ENCODE results near the gene EPS8L1.

The EPS8L1 gene

GRCh38 chr19:55070466-55071128 lies 5.1 kb upstream of the EPS8L1 start:
- Histone ChIP-seq H3K23ac (ENCODE audit: low read depth, low read length, poor library complexity) (no peak overlapping the region), H3K9me3 (replicated peaks in 1 of 2; ENCODE audit: control insufficient read depth in 2 of 2, insufficient read depth in 1 of 2, low read depth in 1 of 2, low read length in 2 of 2) (peaks cover 4% of the 10 kb centered on the region in 2 donors), H3K9ac (ENCODE audit: low read depth, low read length, poor library complexity) (no peak overlapping the region), H3K4me1 (ENCODE audit: control insufficient read depth in 2 of 2, insufficient read depth in 1 of 2, low read depth in 1 of 2, low read length in 2 of 2) (peaks cover 0 to 10% of the 10 kb centered on the region in 2 donors), H2AK5ac (ENCODE audit: low read depth, low read length) (no peak overlapping the region), H2BK5ac (ENCODE audit: low read length) (no peak overlapping the region), H3K18ac (ENCODE audit: low read length) (no peak overlapping the region), H3K27me3 (ENCODE audit: control insufficient read depth in 3 of 3, insufficient read depth in 3 of 3, low read depth in 1 of 3, low read length in 3 of 3) (peaks cover 0 to 68% (median 57%) of the 10 kb centered on the region in 3 experiments), H4K91ac (ENCODE audit: low read depth, low read length, poor library complexity) (no peak overlapping the region), H2BK12ac (ENCODE audit: low read length) (no peak overlapping the region), H2AFZ (ENCODE audit: low read length) (no peak overlapping the region), H3K14ac (ENCODE audit: low read length) (no peak overlapping the region), H3K79me1 (ENCODE audit: low read depth, low read length) (no peaks in the 10 kb centered on the region), H3K36me3 (replicated peaks in 1 of 2; ENCODE audit: control insufficient read depth in 2 of 2, insufficient read depth in 2 of 2, low read length in 2 of 2) (no peaks in the 10 kb centered on the region), H3K27ac (replicated peaks; ENCODE audit: low read length) (no peak overlapping the region), H4K8ac (ENCODE audit: low read depth, low read length) (peak overlapping the region; percentile 45), H3K4ac (ENCODE audit: low read length) (no peak overlapping the region), H2BK15ac (ENCODE audit: low read length) (no peak overlapping the region), H3K4me3 (ENCODE audit: low read length in 2 of 2) (no peak overlapping the region), H2BK120ac (ENCODE audit: low read depth, low read length) (no peak overlapping the region), H3K4me2 (ENCODE audit: insufficient read depth, low read length, poor library complexity, severe bottlenecking) (no peak overlapping the region)
- no CpG with 5 or more reads among the region's 10 CpGs for WGBS, 2 donors (ENCODE audit: extremely low coverage in 2 of 2, insufficient read length in 2 of 2, insufficient replicate concordance in 1 of 2)
- DNase-seq (ENCODE audit: low spot score): no peak

- no peak overlapping the region for H4K91ac ChIP-seq (ENCODE audit: low read depth, low read length, poor library complexity)
- peaks cover 0 to 11% of the 10 kb centered on the region in 2 donors for H3K4me1 ChIP-seq (ENCODE audit: control insufficient read depth in 2 of 2, insufficient read depth in 1 of 2, low read depth in 1 of 2, low read length in 2 of 2)
- H4K8ac ChIP-seq (ENCODE audit: low read depth, low read length): peak overlapping the region; percentile 45
- H2AK5ac ChIP-seq (ENCODE audit: low read depth, low read length): no peak overlapping the region
- no peak overlapping the region for H3K4me3 ChIP-seq (ENCODE audit: low read length in 2 of 2)
- no peak overlapping the region for H2BK120ac ChIP-seq (ENCODE audit: low read depth, low read length)
- H3K14ac ChIP-seq (ENCODE audit: low read length): no peak overlapping the region
- H3K9me3 ChIP-seq (replicated peaks in 1 of 2; ENCODE audit: control insufficient read depth in 2 of 2, insufficient read depth in 1 of 2, low read depth in 1 of 2, low read length in 2 of 2): peaks cover 4% of the 10 kb centered on the region in 2 donors
- no peak overlapping the region for H2BK15ac ChIP-seq (ENCODE audit: low read length)
- H3K9ac ChIP-seq (ENCODE audit: low read depth, low read length, poor library complexity): no peak overlapping the region
- no peak overlapping the region for H2BK12ac ChIP-seq (ENCODE audit: low read length)
- no peak overlapping the region for H2BK5ac ChIP-seq (ENCODE audit: low read length)
- H2AFZ ChIP-seq (ENCODE audit: low read length): no peak overlapping the region
- no peak overlapping the region for H3K4ac ChIP-seq (ENCODE audit: low read length)
- no peak overlapping the region for H3K18ac ChIP-seq (ENCODE audit: low read length)
- no peak for DNase-seq (ENCODE audit: low spot score)
- no peak overlapping the region for H3K23ac ChIP-seq (ENCODE audit: low read depth, low read length, poor library complexity)
- no peaks in the 10 kb centered on the region for H3K36me3 ChIP-seq (replicated peaks in 1 of 2; ENCODE audit: control insufficient read depth in 2 of 2, insufficient read depth in 2 of 2, low read length in 2 of 2)
- H3K27ac ChIP-seq (replicated peaks; ENCODE audit: low read length): no peak overlapping the region
- no peak overlapping the region for H3K4me2 ChIP-seq (ENCODE audit: insufficient read depth, low read length, poor library complexity, severe bottlenecking)
- no peaks in the 10 kb centered on the region for H3K79me1 ChIP-seq (ENCODE audit: low read depth, low read length)
- H3K27me3 ChIP-seq (ENCODE audit: control insufficient read depth in 3 of 3, insufficient read depth in 3 of 3, low read depth in 1 of 3, low read length in 3 of 3): peaks cover 0 to 67% (median 55%) of the 10 kb centered on the region in 3 experiments
- no CpG with 5 or more reads among the region's 8 CpGs for WGBS, 2 donors (ENCODE audit: extremely low coverage in 2 of 2, insufficient read length in 2 of 2, insufficient replicate concordance in 1 of 2)
Observed at GRCh38 chr19:55071129-55071502, 4.6 kb upstream of the EPS8L1 start.

GRCh38 chr19:55071913-55072312 lies 3.8 kb upstream of the EPS8L1 start:
- peaks cover 0 to 66% (median 47%) of the 10 kb centered on the region in 3 experiments for H3K27me3 ChIP-seq (ENCODE audit: control insufficient read depth in 3 of 3, insufficient read depth in 3 of 3, low read depth in 1 of 3, low read length in 3 of 3)

GRCh38 chr19:55076321-55076720 lies 652 bp downstream of the EPS8L1 start:
- Histone ChIP-seq H3K14ac (ENCODE audit: low read length) (no peak overlapping the region), H3K9me3 (replicated peaks in 1 of 2; ENCODE audit: control insufficient read depth in 2 of 2, insufficient read depth in 1 of 2, low read depth in 1 of 2, low read length in 2 of 2) (peaks cover 4 to 8% of the 10 kb centered on the region in 2 donors), H2BK15ac (ENCODE audit: low read length) (no peak overlapping the region), H4K91ac (ENCODE audit: low read depth, low read length, poor library complexity) (no peak overlapping the region), H3K79me1 (ENCODE audit: low read depth, low read length) (no peaks in the 10 kb centered on the region), H2BK120ac (ENCODE audit: low read depth, low read length) (no peak overlapping the region), H3K18ac (ENCODE audit: low read length) (peak overlapping the region; percentile 72), H2AFZ (ENCODE audit: low read length) (no peak overlapping the region), H2BK5ac (ENCODE audit: low read length) (no peak overlapping the region), H3K4me1 (ENCODE audit: control insufficient read depth in 2 of 2, insufficient read depth in 1 of 2, low read depth in 1 of 2, low read length in 2 of 2) (peaks cover 2 to 11% of the 10 kb centered on the region in 2 donors), H3K23ac (ENCODE audit: low read depth, low read length, poor library complexity) (no peak overlapping the region), H3K27me3 (ENCODE audit: control insufficient read depth in 3 of 3, insufficient read depth in 3 of 3, low read depth in 1 of 3, low read length in 3 of 3) (peaks cover 0 to 54% (median 38%) of the 10 kb centered on the region in 3 experiments), H3K27ac (replicated peaks; ENCODE audit: low read length) (no peak overlapping the region), H2AK5ac (ENCODE audit: low read depth, low read length) (peak overlapping the region; percentile 94), H3K9ac (ENCODE audit: low read depth, low read length, poor library complexity) (no peak overlapping the region), H3K4me3 (ENCODE audit: low read length in 2 of 2) (no peak overlapping the region), H2BK12ac (ENCODE audit: low read length) (no peak overlapping the region), H3K4me2 (ENCODE audit: insufficient read depth, low read length, poor library complexity, severe bottlenecking) (no peak overlapping the region), H3K4ac (ENCODE audit: low read length) (no peak overlapping the region), H3K36me3 (replicated peaks in 1 of 2; ENCODE audit: control insufficient read depth in 2 of 2, insufficient read depth in 2 of 2, low read length in 2 of 2) (no peaks in the 10 kb centered on the region), H4K8ac (ENCODE audit: low read depth, low read length) (peak overlapping the region; percentile 65)
- WGBS, 2 donors (ENCODE audit: extremely low coverage in 2 of 2, insufficient read length in 2 of 2, insufficient replicate concordance in 1 of 2): no CpG with 5 or more reads among the region's 12 CpGs
- no peak for DNase-seq (ENCODE audit: low spot score)

More at GRCh38 chr19:55071913-55072312, 3.8 kb upstream of the EPS8L1 start:
- Histone ChIP-seq H3K9me3 (replicated peaks in 1 of 2; ENCODE audit: control insufficient read depth in 2 of 2, insufficient read depth in 1 of 2, low read depth in 1 of 2, low read length in 2 of 2) (peaks cover 4% of the 10 kb centered on the region in 2 donors), H4K91ac (ENCODE audit: low read depth, low read length, poor library complexity) (no peak overlapping the region), H3K4ac (ENCODE audit: low read length) (no peak overlapping the region), H2BK5ac (ENCODE audit: low read length) (no peak overlapping the region), H3K4me2 (ENCODE audit: insufficient read depth, low read length, poor library complexity, severe bottlenecking) (no peak overlapping the region), H3K18ac (ENCODE audit: low read length) (peak overlapping the region; percentile 86), H3K23ac (ENCODE audit: low read depth, low read length, poor library complexity) (peak overlapping the region; percentile 90), H2BK15ac (ENCODE audit: low read length) (peak overlapping the region; percentile 49), H3K9ac (ENCODE audit: low read depth, low read length, poor library complexity) (peak overlapping the region; percentile 18), H2AK5ac (ENCODE audit: low read depth, low read length) (peak overlapping the region; percentile 86), H2AFZ (ENCODE audit: low read length) (no peak overlapping the region), H3K14ac (ENCODE audit: low read length) (peak overlapping the region; percentile 67), H3K79me1 (ENCODE audit: low read depth, low read length) (no peaks in the 10 kb centered on the region), H3K27ac (replicated peaks; ENCODE audit: low read length) (no peak overlapping the region), H3K4me1 (ENCODE audit: control insufficient read depth in 2 of 2, insufficient read depth in 1 of 2, low read depth in 1 of 2, low read length in 2 of 2) (peaks cover 0 to 11% of the 10 kb centered on the region in 2 donors), H2BK12ac (ENCODE audit: low read length) (peak overlapping the region; percentile 6), H3K4me3 (ENCODE audit: low read length in 2 of 2) (no peak overlapping the region), H4K8ac (ENCODE audit: low read depth, low read length) (peak overlapping the region; percentile 58), H2BK120ac (ENCODE audit: low read depth, low read length) (no peak overlapping the region), H3K36me3 (replicated peaks in 1 of 2; ENCODE audit: control insufficient read depth in 2 of 2, insufficient read depth in 2 of 2, low read length in 2 of 2) (no peaks in the 10 kb centered on the region)
- no peak for DNase-seq (ENCODE audit: low spot score)
- WGBS, 2 donors (ENCODE audit: extremely low coverage in 2 of 2, insufficient read length in 2 of 2, insufficient replicate concordance in 1 of 2): no CpG with 5 or more reads among the region's 8 CpGs
